ENCODE measurements around the gene SCAF8.

SCAF8 gene

GRCh38 chr6:154721460-154721859, 11.8 kb upstream of the SCAF8 start:
- H2AK5ac ChIP-seq (ENCODE audit: low read depth, low read length), result no peak overlapping the region
- H3K14ac ChIP-seq (ENCODE audit: low read length), result no peak overlapping the region
- no peak overlapping the region for H3K27ac ChIP-seq (replicated peaks; ENCODE audit: low read length)
- no peak overlapping the region for H4K8ac ChIP-seq (ENCODE audit: low read depth, low read length)
- no peak overlapping the region for H3K23ac ChIP-seq (ENCODE audit: low read depth, low read length, poor library complexity)
- no peak overlapping the region for H3K4me2 ChIP-seq (ENCODE audit: insufficient read depth, low read length, poor library complexity, severe bottlenecking)
- H2BK12ac ChIP-seq (ENCODE audit: low read length), result no peak overlapping the region
- H2BK120ac ChIP-seq (ENCODE audit: low read depth, low read length), result no peak overlapping the region
- no peak overlapping the region for H2BK5ac ChIP-seq (ENCODE audit: low read length)
- no peaks in the 10 kb centered on the region for H3K79me1 ChIP-seq (ENCODE audit: low read depth, low read length)
- H4K91ac ChIP-seq (ENCODE audit: low read depth, low read length, poor library complexity), result no peak overlapping the region
- no peaks in the 10 kb centered on the region for H3K27me3 ChIP-seq (ENCODE audit: control insufficient read depth in 3 of 3, insufficient read depth in 3 of 3, low read depth in 1 of 3, low read length in 3 of 3)
- H3K4ac ChIP-seq (ENCODE audit: low read length), result no peak overlapping the region
- DNase-seq (ENCODE audit: low spot score), result no peak
- H3K9me3 ChIP-seq (replicated peaks in 1 of 2; ENCODE audit: control insufficient read depth in 2 of 2, insufficient read depth in 1 of 2, low read depth in 1 of 2, low read length in 2 of 2), result peaks cover 2 to 4% of the 10 kb centered on the region in 2 donors
- no CpG with 5 or more reads among the region's 6 CpGs for WGBS, 2 donors (ENCODE audit: extremely low coverage in 2 of 2, insufficient read length in 2 of 2, insufficient replicate concordance in 1 of 2)
- H2BK15ac ChIP-seq (ENCODE audit: low read length), result no peak overlapping the region
- no peak overlapping the region for H2AFZ ChIP-seq (ENCODE audit: low read length)
- H3K18ac ChIP-seq (ENCODE audit: low read length), result no peak overlapping the region
- no peaks in the 10 kb centered on the region for H3K36me3 ChIP-seq (replicated peaks in 1 of 2; ENCODE audit: control insufficient read depth in 2 of 2, insufficient read depth in 2 of 2, low read length in 2 of 2)
- H3K4me3 ChIP-seq (ENCODE audit: low read length in 2 of 2), result no peak overlapping the region
- no peak overlapping the region for H3K9ac ChIP-seq (ENCODE audit: low read depth, low read length, poor library complexity)
- H3K4me1 ChIP-seq (ENCODE audit: control insufficient read depth in 2 of 2, insufficient read depth in 1 of 2, low read depth in 1 of 2, low read length in 2 of 2), result no peaks in the 10 kb centered on the region

- H2AFZ ChIP-seq (ENCODE audit: low read length), result no peak overlapping the region
- H4K91ac ChIP-seq (ENCODE audit: low read depth, low read length, poor library complexity), result no peak overlapping the region
- H3K18ac ChIP-seq (ENCODE audit: low read length), result no peak overlapping the region
- no peak overlapping the region for H3K27ac ChIP-seq (replicated peaks; ENCODE audit: low read length)
- H3K79me1 ChIP-seq (ENCODE audit: low read depth, low read length), result no peaks in the 10 kb centered on the region
- H3K4me2 ChIP-seq (ENCODE audit: insufficient read depth, low read length, poor library complexity, severe bottlenecking), result no peak overlapping the region
- no peak for DNase-seq (ENCODE audit: low spot score)
- H2BK5ac ChIP-seq (ENCODE audit: low read length), result no peak overlapping the region
- no peaks in the 10 kb centered on the region for H3K27me3 ChIP-seq (ENCODE audit: control insufficient read depth in 3 of 3, insufficient read depth in 3 of 3, low read depth in 1 of 3, low read length in 3 of 3)
- no peak overlapping the region for H4K8ac ChIP-seq (ENCODE audit: low read depth, low read length)
- no peak overlapping the region for H2BK120ac ChIP-seq (ENCODE audit: low read depth, low read length)
- H2AK5ac ChIP-seq (ENCODE audit: low read depth, low read length), result no peak overlapping the region
- H3K9ac ChIP-seq (ENCODE audit: low read depth, low read length, poor library complexity), result no peak overlapping the region
- H3K36me3 ChIP-seq (replicated peaks in 1 of 2; ENCODE audit: control insufficient read depth in 2 of 2, insufficient read depth in 2 of 2, low read length in 2 of 2), result no peaks in the 10 kb centered on the region
- H3K4me3 ChIP-seq (ENCODE audit: low read length in 2 of 2), result no peak overlapping the region
- no peak overlapping the region for H2BK12ac ChIP-seq (ENCODE audit: low read length)
- H3K9me3 ChIP-seq (replicated peaks in 1 of 2; ENCODE audit: control insufficient read depth in 2 of 2, insufficient read depth in 1 of 2, low read depth in 1 of 2, low read length in 2 of 2), result no peaks in the 10 kb centered on the region
- H3K4me1 ChIP-seq (ENCODE audit: control insufficient read depth in 2 of 2, insufficient read depth in 1 of 2, low read depth in 1 of 2, low read length in 2 of 2), result peaks cover 2 to 3% of the 10 kb centered on the region in 2 donors
- no peak overlapping the region for H3K14ac ChIP-seq (ENCODE audit: low read length)
- WGBS, 2 donors (ENCODE audit: extremely low coverage in 2 of 2, insufficient read length in 2 of 2, insufficient replicate concordance in 1 of 2), result no CpG with 5 or more reads among the region's 1 CpG
- no peak overlapping the region for H3K4ac ChIP-seq (ENCODE audit: low read length)
- no peak overlapping the region for H2BK15ac ChIP-seq (ENCODE audit: low read length)
- H3K23ac ChIP-seq (ENCODE audit: low read depth, low read length, poor library complexity), result no peak overlapping the region
Measured at GRCh38 chr6:154726887-154727286, 6.3 kb upstream of the SCAF8 start.

- no peak for DNase-seq (ENCODE audit: low spot score)
- Histone ChIP-seq H3K9ac (ENCODE audit: low read depth, low read length, poor library complexity) (no peak overlapping the region), H3K27me3 (ENCODE audit: control insufficient read depth in 3 of 3, insufficient read depth in 3 of 3, low read depth in 1 of 3, low read length in 3 of 3) (no peaks in the 10 kb centered on the region), H2BK12ac (ENCODE audit: low read length) (no peak overlapping the region), H3K4me1 (ENCODE audit: control insufficient read depth in 2 of 2, insufficient read depth in 1 of 2, low read depth in 1 of 2, low read length in 2 of 2) (peaks cover 5 to 12% of the 10 kb centered on the region in 2 donors), H2BK15ac (ENCODE audit: low read length) (no peak overlapping the region), H3K79me1 (ENCODE audit: low read depth, low read length) (peaks cover 2% of the 10 kb centered on the region), H2AFZ (ENCODE audit: low read length) (peak overlapping the region; percentile 97), H3K14ac (ENCODE audit: low read length) (no peak overlapping the region), H2AK5ac (ENCODE audit: low read depth, low read length) (no peak overlapping the region), H3K4me3 (ENCODE audit: low read length in 2 of 2) (no peak overlapping the region), H3K36me3 (replicated peaks in 1 of 2; ENCODE audit: control insufficient read depth in 2 of 2, insufficient read depth in 2 of 2, low read length in 2 of 2) (peaks cover 0 to 17% of the 10 kb centered on the region in 2 donors), H2BK120ac (ENCODE audit: low read depth, low read length) (peak overlapping the region; percentile 92), H3K9me3 (replicated peaks in 1 of 2; ENCODE audit: control insufficient read depth in 2 of 2, insufficient read depth in 1 of 2, low read depth in 1 of 2, low read length in 2 of 2) (no peaks in the 10 kb centered on the region), H3K18ac (ENCODE audit: low read length) (peak overlapping the region; percentile 46), H3K23ac (ENCODE audit: low read depth, low read length, poor library complexity) (no peak overlapping the region), H4K8ac (ENCODE audit: low read depth, low read length) (no peak overlapping the region), H3K27ac (replicated peaks; ENCODE audit: low read length) (peak overlapping the region; percentile 57), H4K91ac (ENCODE audit: low read depth, low read length, poor library complexity) (no peak overlapping the region), H3K4me2 (ENCODE audit: insufficient read depth, low read length, poor library complexity, severe bottlenecking) (no peak overlapping the region), H3K4ac (ENCODE audit: low read length) (no peak overlapping the region), H2BK5ac (ENCODE audit: low read length) (no peak overlapping the region)
- WGBS, 2 donors (ENCODE audit: extremely low coverage in 2 of 2, insufficient read length in 2 of 2, insufficient replicate concordance in 1 of 2), result no CpG with 5 or more reads among the region's 24 CpGs
Measured at GRCh38 chr6:154731296-154732218, 1.7 kb upstream of the SCAF8 start.

GRCh38 chr6:154732538-154733182, 556 bp upstream of the SCAF8 start:
- H3K36me3 ChIP-seq (replicated peaks in 1 of 2; ENCODE audit: control insufficient read depth in 2 of 2, insufficient read depth in 2 of 2, low read length in 2 of 2), result peaks cover 2 to 28% of the 10 kb centered on the region in 2 donors
- DNase-seq (ENCODE audit: low spot score), result no peak
- peak overlapping the region; percentile 78 for H3K4ac ChIP-seq (ENCODE audit: low read length)
- no peak overlapping the region for H4K91ac ChIP-seq (ENCODE audit: low read depth, low read length, poor library complexity)
- H3K18ac ChIP-seq (ENCODE audit: low read length), result peak overlapping the region; percentile 99
- no peak overlapping the region for H4K8ac ChIP-seq (ENCODE audit: low read depth, low read length)
- H3K4me3 ChIP-seq (ENCODE audit: low read length in 2 of 2), result peak overlapping the region; percentile 70 to 83
- peaks cover 7 to 12% of the 10 kb centered on the region in 2 donors for H3K4me1 ChIP-seq (ENCODE audit: control insufficient read depth in 2 of 2, insufficient read depth in 1 of 2, low read depth in 1 of 2, low read length in 2 of 2)
- peak overlapping the region; percentile 86 for H3K9ac ChIP-seq (ENCODE audit: low read depth, low read length, poor library complexity)
- H2AK5ac ChIP-seq (ENCODE audit: low read depth, low read length), result no peak overlapping the region
- no peaks in the 10 kb centered on the region for H3K27me3 ChIP-seq (ENCODE audit: control insufficient read depth in 3 of 3, insufficient read depth in 3 of 3, low read depth in 1 of 3, low read length in 3 of 3)
- WGBS, 2 donors (ENCODE audit: extremely low coverage in 2 of 2, insufficient read length in 2 of 2, insufficient replicate concordance in 1 of 2), result no CpG with 5 or more reads among the region's 26 CpGs
- H3K14ac ChIP-seq (ENCODE audit: low read length), result peak overlapping the region; percentile 79
- H2BK12ac ChIP-seq (ENCODE audit: low read length), result peak overlapping the region; percentile 64
- H3K9me3 ChIP-seq (replicated peaks in 1 of 2; ENCODE audit: control insufficient read depth in 2 of 2, insufficient read depth in 1 of 2, low read depth in 1 of 2, low read length in 2 of 2), result no peaks in the 10 kb centered on the region
- peak overlapping the region; percentile 38 for H2BK15ac ChIP-seq (ENCODE audit: low read length)
- peak overlapping the region; percentile 97 for H2AFZ ChIP-seq (ENCODE audit: low read length)
- H3K79me1 ChIP-seq (ENCODE audit: low read depth, low read length), result peaks cover 2% of the 10 kb centered on the region
- peak overlapping the region; percentile 98 for H3K27ac ChIP-seq (replicated peaks; ENCODE audit: low read length)
- peak overlapping the region; percentile 91 for H2BK5ac ChIP-seq (ENCODE audit: low read length)
- peak overlapping the region; percentile 84 for H3K4me2 ChIP-seq (ENCODE audit: insufficient read depth, low read length, poor library complexity, severe bottlenecking)
- H2BK120ac ChIP-seq (ENCODE audit: low read depth, low read length), result no peak overlapping the region
- peak overlapping the region; percentile 99 for H3K23ac ChIP-seq (ENCODE audit: low read depth, low read length, poor library complexity)
